ENCODE results near the gene KCNJ1. TPM values are rescaled to one million over a fixed set of nuclear protein-coding genes. Genes with fewer than 3 reads are reported as not detected.
A peak's percentile ranks its signal among the peaks of the same experiment; 100 is the strongest.

KCNJ1 gene
- total RNA-seq, 2 experiments from 2014 or later: 0.06 to 0.11 TPM

GRCh38 chr11:128888034-128888985, 21.2 kb upstream of the KCNJ1 start:
- H3K36me3 ChIP-seq (ENCODE audit: insufficient read depth, low read length): no peaks in the 10 kb centered on the region
- no peak for DNase-seq (ENCODE audit: low spot score)
- no peaks in the 10 kb centered on the region for H3K9me2 ChIP-seq (ENCODE audit: insufficient read depth, low read length)
- H3K27ac ChIP-seq (ENCODE audit: low read depth, low read length, poor library complexity, severe bottlenecking): no peak overlapping the region
- intact Hi-C loops (cut with micrococcal nuclease; ENCODE audit: unreplicated experiment): no loop called here
- TF ChIP-seq, protein P1, sequence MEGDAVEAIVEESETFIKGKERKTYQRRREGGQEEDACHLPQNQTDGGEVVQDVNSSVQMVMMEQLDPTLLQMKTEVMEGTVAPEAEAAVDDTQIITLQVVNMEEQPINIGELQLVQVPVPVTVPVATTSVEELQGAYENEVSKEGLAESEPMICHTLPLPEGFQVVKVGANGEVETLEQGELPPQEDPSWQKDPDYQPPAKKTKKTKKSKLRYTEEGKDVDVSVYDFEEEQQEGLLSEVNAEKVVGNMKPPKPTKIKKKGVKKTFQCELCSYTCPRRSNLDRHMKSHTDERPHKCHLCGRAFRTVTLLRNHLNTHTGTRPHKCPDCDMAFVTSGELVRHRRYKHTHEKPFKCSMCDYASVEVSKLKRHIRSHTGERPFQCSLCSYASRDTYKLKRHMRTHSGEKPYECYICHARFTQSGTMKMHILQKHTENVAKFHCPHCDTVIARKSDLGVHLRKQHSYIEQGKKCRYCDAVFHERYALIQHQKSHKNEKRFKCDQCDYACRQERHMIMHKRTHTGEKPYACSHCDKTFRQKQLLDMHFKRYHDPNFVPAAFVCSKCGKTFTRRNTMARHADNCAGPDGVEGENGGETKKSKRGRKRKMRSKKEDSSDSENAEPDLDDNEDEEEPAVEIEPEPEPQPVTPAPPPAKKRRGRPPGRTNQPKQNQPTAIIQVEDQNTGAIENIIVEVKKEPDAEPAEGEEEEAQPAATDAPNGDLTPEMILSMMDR (conservative IDR thresholded peaks at IDR 0.05; ENCODE audit: low read length): no peak
- no peak for TF ChIP-seq EZH2phosphoT487 (IDR thresholded peaks at IDR 0.05; ENCODE audit: borderline replicate concordance, low read depth, low read length)
- no peaks in the 10 kb centered on the region for H3K4me1 ChIP-seq (ENCODE audit: insufficient read depth, low read length, poor library complexity, severe bottlenecking)
- H3K4me3 ChIP-seq (ENCODE audit: low read depth, low read length, poor library complexity, severe bottlenecking): no peak overlapping the region
- CTCF ChIA-PET (ENCODE audit: unreplicated experiment): no interaction called here
- POLR2A ChIA-PET: no interaction called here
- H3K9me3 ChIP-seq (ENCODE audit: low read length): no peaks in the 10 kb centered on the region
- H4K20me1 ChIP-seq (ENCODE audit: insufficient read depth, low read length): no peaks in the 10 kb centered on the region
- no peak overlapping the region for H2AFZ ChIP-seq (ENCODE audit: low read length)
- no peaks in the 10 kb centered on the region for H3K79me2 ChIP-seq (ENCODE audit: insufficient read depth, low read depth, low read length)
- H3K4me2 ChIP-seq (ENCODE audit: low read length): no peak overlapping the region
- BruUV-seq (replicated peaks): no TSS peak

- intact Hi-C loops (cut with micrococcal nuclease; ENCODE audit: unreplicated experiment): no loop called here
- CTCF ChIA-PET (ENCODE audit: unreplicated experiment): no interaction called here
- no peaks in the 10 kb centered on the region for H3K36me3 ChIP-seq (ENCODE audit: insufficient read depth, low read length)
- no peaks in the 10 kb centered on the region for H4K20me1 ChIP-seq (ENCODE audit: insufficient read depth, low read length)
- H3K4me3 ChIP-seq (ENCODE audit: low read depth, low read length, poor library complexity, severe bottlenecking): no peak overlapping the region
- POLR2A ChIA-PET: no interaction called here
- H3K79me2 ChIP-seq (ENCODE audit: insufficient read depth, low read depth, low read length): no peaks in the 10 kb centered on the region
- no peaks in the 10 kb centered on the region for H3K9me2 ChIP-seq (ENCODE audit: insufficient read depth, low read length)
- H3K4me2 ChIP-seq (ENCODE audit: low read length): no peak overlapping the region
- TF ChIP-seq, protein P1 (conservative IDR thresholded peaks at IDR 0.05; ENCODE audit: low read length): peak; percentile 63
- TF ChIP-seq EZH2phosphoT487 (IDR thresholded peaks at IDR 0.05; ENCODE audit: borderline replicate concordance, low read depth, low read length): no peak
- DNase-seq (ENCODE audit: low spot score): peak; percentile 24
- H3K27ac ChIP-seq (ENCODE audit: low read depth, low read length, poor library complexity, severe bottlenecking): no peak overlapping the region
- H3K4me1 ChIP-seq (ENCODE audit: insufficient read depth, low read length, poor library complexity, severe bottlenecking): no peaks in the 10 kb centered on the region
- no TSS peak for BruUV-seq (replicated peaks)
- H2AFZ ChIP-seq (ENCODE audit: low read length): no peak overlapping the region
- H3K9me3 ChIP-seq (ENCODE audit: low read length): no peaks in the 10 kb centered on the region
These were observed 19.5 kb upstream of the KCNJ1 start for GRCh38 chr11:128886406-128887124.
